GM12892 (cell line): ENCODE measurements around the gene KLRG1.
A peak's percentile ranks its signal among the peaks of the same experiment; 100 is the strongest.

Experiments
- POLR2A ChIP-seq: IDR thresholded peaks from 2 replicates; pipeline ENCODE4 v1.6.1; 2011; ENCODE audit warnings: low read depth, low read length, control low read depth
- POLR2AphosphoS5 ChIP-seq: IDR thresholded peaks from 2 replicates; pipeline ENCODE4 v1.6.1; 2011; ENCODE audit warnings: low read depth, low read length, control low read depth

GRCh38 chr12:8949342-8950220 lies 39.8 kb upstream of the KLRG1 start, which contains the start of gene M6PR:
- TF ChIP-seq POLR2AphosphoS5 (peak; percentile 86), POLR2A (peak; percentile 91)
